Lung (tissue), 12 donors: ENCODE results near the gene RTL1. TPM values are rescaled to one million over a fixed set of nuclear protein-coding genes. Genes with fewer than 3 reads are reported as not detected.

Source experiments
- ATAC-seq: fragments of 200-7000 bp; cut with Tn5 transposase; one replicate; pipeline ENCODE4 v1.9.1; 2020; ENCODE audit warnings: moderate number of reproducible peaks; ENCODE audit not compliant: insufficient read depth, low FRiP score
- DNase-seq, 3 donors: peaks; one replicate each; pipeline ENCODE4 v3.0.0-alpha.2; 2013 to 2017
- H3K27ac ChIP-seq, 2 donors: one replicate each; pipeline ENCODE4 v1.5.1; 2013; ENCODE audit warnings: mild to moderate bottlenecking in 2 of 2, moderate library complexity in 2 of 2, control low read depth in 1 of 2, inconsistent platforms in 1 of 2, low read depth in 1 of 2, low read length in 1 of 2
- H3K27me3 ChIP-seq, 3 donors: one replicate each; pipeline ENCODE4 v1.5.1; 2013; ENCODE audit warnings: low read length in 2 of 3; ENCODE audit not compliant: control insufficient read depth in 3 of 3, insufficient read depth in 3 of 3
- H3K36me3 ChIP-seq, 4 donors: one replicate each; pipeline ENCODE4 v1.5.1; 2013; ENCODE audit warnings: low read length in 4 of 4, mild to moderate bottlenecking in 1 of 4, moderate library complexity in 1 of 4; ENCODE audit not compliant: control insufficient read depth in 4 of 4, insufficient read depth in 4 of 4
- H3K4me1 ChIP-seq, 5 donors: one replicate each; pipeline ENCODE4 v1.5.1; 2013; ENCODE audit warnings: low read length in 5 of 5, mild to moderate bottlenecking in 2 of 5, moderate library complexity in 1 of 5; ENCODE audit not compliant: control insufficient read depth in 5 of 5, insufficient read depth in 5 of 5
- H3K4me3 ChIP-seq: one replicate; pipeline ENCODE4 v1.5.1; 2013; ENCODE audit warnings: mild to moderate bottlenecking, control low read depth, moderate library complexity
- H3K9ac ChIP-seq, 2 donors: one replicate each; pipeline ENCODE4 v1.5.1; 2013; ENCODE audit warnings: low read length in 2 of 2, control low read depth in 1 of 2; ENCODE audit not compliant: insufficient read depth in 1 of 2
- H3K9me3 ChIP-seq, 4 donors: one replicate each; pipeline ENCODE4 v1.5.1; 2013; ENCODE audit warnings: low read length in 3 of 4, mild to moderate bottlenecking in 1 of 4, moderate library complexity in 1 of 4; ENCODE audit not compliant: control insufficient read depth in 4 of 4, insufficient read depth in 3 of 4
- WGBS, 2 donors: extraction: QIAGEN DNeasy Blood & Tissue Kit; methylation state at CpG; one replicate each; pipeline ENCODE4 v1.1.7; 2013; 5-methylcytosine and 5-hydroxymethylcytosine counted together
- polyA plus RNA-seq, 2 donors: library from polyadenylated mRNA; stranded (reverse); fragments of 200-250 nt; gene quantifications; one replicate each; pipeline ENCODE4 v1.2.1, GENCODE V29; 2013
- total RNA-seq, 2 donors: library from RNA; depleted of rRNA in 1 of 2; stranded (reverse); fragments of >200 nt in 1 of 2; gene quantifications; one replicate each; pipeline ENCODE4 v1.2.1, GENCODE V29; 2014 to 2021
- TF ChIP-seq, protein P1 (sequence below): IDR thresholded peaks from 2 replicates; pipeline ENCODE4 v1.5.1; 2012; ENCODE audit warnings: mild to moderate bottlenecking; ENCODE audit errors: control extremely low read depth, extremely low read depth
- donor health status: control.
- donor health status: control.
- donor health status: Bipolar disorder and iron deficiency.
- donor health status: healthy.
- donor health status: DM: yes; HTN: yes; CAD: no.

Gene RTL1
- total and polyA plus RNA-seq, 4 donors: 0.02 to 0.09 TPM; not detected in 2

DNA sequence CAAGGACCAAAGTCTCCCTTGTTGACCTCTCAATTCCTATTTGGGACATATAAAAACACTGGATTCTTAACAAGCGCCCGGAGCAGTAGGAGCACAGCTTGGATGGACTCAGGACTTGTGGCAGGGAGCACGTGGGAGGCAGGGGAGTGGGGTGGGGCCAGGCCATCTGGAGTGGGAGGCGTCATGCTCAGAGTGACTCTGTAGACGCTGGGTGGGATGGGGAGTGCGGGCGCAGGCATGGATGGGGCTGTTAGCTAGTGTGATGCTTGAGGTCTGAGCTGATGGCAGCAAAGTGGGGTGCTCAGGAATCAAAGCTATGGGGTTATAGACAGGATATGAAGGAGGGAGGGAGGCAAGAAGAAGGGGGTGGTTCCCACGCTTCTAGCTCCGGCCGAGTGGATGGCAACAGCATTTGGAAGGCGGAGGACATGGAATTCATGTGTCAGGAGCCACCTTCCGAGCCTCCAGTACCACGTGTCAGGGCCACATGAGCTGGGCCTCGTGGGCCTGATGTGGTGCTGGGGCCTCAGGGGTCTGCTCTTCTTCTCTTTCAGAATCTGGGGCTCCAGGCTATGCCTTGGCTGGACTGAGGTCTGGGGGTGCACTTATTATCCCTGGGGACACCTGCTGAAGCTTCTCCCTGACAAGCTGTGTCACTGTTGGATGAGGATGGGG is 51.4 kb downstream of the RTL1 start:
- no peak for DNase-seq
- WGBS, 2 donors: 91 to 96% methylated on average over 14 of the region's 14 CpGs
- no peak for ATAC-seq

DNA sequence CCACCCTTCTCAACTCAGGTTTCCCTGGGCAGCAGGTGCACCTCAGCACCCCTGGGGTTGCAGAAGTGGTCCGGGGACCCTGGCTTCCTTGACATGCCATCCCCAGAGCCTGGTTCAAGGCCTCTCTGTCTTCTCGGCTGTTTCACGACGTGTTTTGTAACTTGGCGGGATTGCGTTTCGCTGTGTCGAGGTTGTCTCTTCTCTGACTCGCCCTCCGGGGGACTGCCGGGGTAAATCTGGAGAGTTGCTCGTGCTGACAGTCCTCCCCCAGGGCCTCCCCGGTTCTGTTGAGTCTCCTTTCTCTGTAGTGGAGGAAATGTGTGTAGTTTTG is 52.0 kb downstream of the RTL1 start:
- no peak overlapping the region for H3K27ac ChIP-seq
- H3K4me1 ChIP-seq: no peaks in the 10 kb centered on the region
- H3K36me3 ChIP-seq: peaks cover 0 to 5% (median 2%) of the 10 kb centered on the region in 4 donors
- 84 to 88% methylated on average over 13 of the region's 13 CpGs for WGBS, 2 donors
- no peaks in the 10 kb centered on the region for H3K9me3 ChIP-seq
- H3K27me3 ChIP-seq: peaks cover 0 to under 1% (median 0%) of the 10 kb centered on the region in 3 donors
- TF ChIP-seq, protein P1, sequence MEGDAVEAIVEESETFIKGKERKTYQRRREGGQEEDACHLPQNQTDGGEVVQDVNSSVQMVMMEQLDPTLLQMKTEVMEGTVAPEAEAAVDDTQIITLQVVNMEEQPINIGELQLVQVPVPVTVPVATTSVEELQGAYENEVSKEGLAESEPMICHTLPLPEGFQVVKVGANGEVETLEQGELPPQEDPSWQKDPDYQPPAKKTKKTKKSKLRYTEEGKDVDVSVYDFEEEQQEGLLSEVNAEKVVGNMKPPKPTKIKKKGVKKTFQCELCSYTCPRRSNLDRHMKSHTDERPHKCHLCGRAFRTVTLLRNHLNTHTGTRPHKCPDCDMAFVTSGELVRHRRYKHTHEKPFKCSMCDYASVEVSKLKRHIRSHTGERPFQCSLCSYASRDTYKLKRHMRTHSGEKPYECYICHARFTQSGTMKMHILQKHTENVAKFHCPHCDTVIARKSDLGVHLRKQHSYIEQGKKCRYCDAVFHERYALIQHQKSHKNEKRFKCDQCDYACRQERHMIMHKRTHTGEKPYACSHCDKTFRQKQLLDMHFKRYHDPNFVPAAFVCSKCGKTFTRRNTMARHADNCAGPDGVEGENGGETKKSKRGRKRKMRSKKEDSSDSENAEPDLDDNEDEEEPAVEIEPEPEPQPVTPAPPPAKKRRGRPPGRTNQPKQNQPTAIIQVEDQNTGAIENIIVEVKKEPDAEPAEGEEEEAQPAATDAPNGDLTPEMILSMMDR: no peak
- no peak overlapping the region for H3K9ac ChIP-seq
- no peak for DNase-seq
- ATAC-seq: no peak
- no peak overlapping the region for H3K4me3 ChIP-seq

More for the DNA sequence above, 51.4 kb downstream of the RTL1 start:
- H3K27ac ChIP-seq: no peak overlapping the region
- no peaks in the 10 kb centered on the region for H3K9me3 ChIP-seq
- H3K27me3 ChIP-seq: no peaks in the 10 kb centered on the region
- H3K36me3 ChIP-seq: peaks cover 0 to 5% (median 2%) of the 10 kb centered on the region in 4 donors
- no peak overlapping the region for H3K4me3 ChIP-seq
- no peak overlapping the region for H3K9ac ChIP-seq
- H3K4me1 ChIP-seq: no peaks in the 10 kb centered on the region
- TF ChIP-seq, protein P1: no peak

DNA sequence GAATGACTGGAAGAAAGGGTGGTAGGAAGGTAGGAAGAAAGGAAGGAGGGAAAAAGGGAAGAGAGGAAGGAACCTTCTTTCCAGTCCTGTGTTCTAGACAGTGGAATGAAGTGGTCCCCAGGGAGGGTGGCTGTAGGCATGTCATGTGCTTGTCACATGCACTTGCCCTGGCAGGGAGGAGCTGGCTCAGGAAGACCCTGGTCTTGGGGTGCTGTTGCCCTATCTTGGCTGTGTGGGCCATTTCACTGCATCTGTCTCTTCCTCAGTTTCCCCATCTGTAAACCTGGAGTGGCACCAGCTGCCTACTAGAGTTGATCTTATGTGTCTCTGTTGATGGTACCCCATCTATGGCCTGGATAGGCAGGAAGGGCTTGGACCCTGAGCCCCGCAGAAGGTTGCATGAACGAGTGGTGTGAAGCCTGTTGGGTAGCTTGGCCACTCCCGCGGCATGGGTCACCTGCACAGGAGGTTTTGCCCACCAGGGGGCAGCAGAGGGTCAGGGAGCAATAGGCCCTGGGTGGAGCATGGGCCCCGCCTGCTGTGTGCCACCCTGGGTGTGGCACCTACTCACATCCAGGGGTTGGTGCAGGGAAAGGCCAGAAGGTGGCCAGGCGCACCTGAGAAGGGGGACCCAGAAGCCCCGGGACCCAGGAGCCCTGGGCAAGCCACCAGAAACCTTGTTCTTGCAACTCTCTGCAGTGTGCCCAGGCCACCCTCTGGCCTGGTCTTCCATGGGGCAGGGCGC is 52.5 kb downstream of the RTL1 start:
- TF ChIP-seq, protein P1: peak; percentile 52
- 59 to 75% methylated on average over 8 of the region's 8 CpGs for WGBS, 2 donors
- H3K27me3 ChIP-seq: peaks cover 0 to 4% (median 0%) of the 10 kb centered on the region in 3 donors
- H3K27ac ChIP-seq: no peak overlapping the region
- DNase-seq (peak in 1 of 3 donors; percentile 31), ATAC-seq (peak; percentile 45)
- no peaks in the 10 kb centered on the region for H3K4me1 ChIP-seq
- H3K9ac ChIP-seq: no peak overlapping the region
- no peaks in the 10 kb centered on the region for H3K9me3 ChIP-seq
- H3K36me3 ChIP-seq: peaks cover 0 to 9% (median 2%) of the 10 kb centered on the region in 4 donors
- no peak overlapping the region for H3K4me3 ChIP-seq
